Left colon (tissue), 2 donors: ENCODE data around the gene CCBE1. TPM values are rescaled to one million over a fixed set of nuclear protein-coding genes. Genes with fewer than 3 reads are reported as not detected.
A peak's percentile ranks its signal among the peaks of the same experiment; 100 is the strongest.
"Not testable (repeated sequence)": the region's sequence is repeated elsewhere in the genome, so short reads cannot be mapped to it uniquely, and the experiment has no call there.

Source experiments
- ATAC-seq: fragments of 200-7000 bp; cut with Tn5 transposase; one replicate; pipeline ENCODE4 v1.9.1; 2020; ENCODE audit warnings: mild to moderate bottlenecking, moderate library complexity
- DNase-seq, 2 donors: peaks; one replicate each; pipeline ENCODE4 v3.0.0-alpha.2; 2020
- intact Hi-C, 2 donors: fragments of 100-400 bp; cut with DNase I in 1 of 2; cut with micrococcal nuclease in 1 of 2; formaldehyde crosslinking; loops; one replicate each; pipeline versions ENCODE4 v1.11.2 to v1.14.0; 2022; cut with DNase I, micrococcal nuclease
- long read RNA-seq: library from polyadenylated mRNA; unstranded; transcript quantifications from one replicate; pipeline ENCODE4 v2.0.0, GENCODE V29; 2021
- total RNA-seq, 2 donors: library from RNA; stranded (reverse); fragmentation: NEBNext Ultra II Directional; extraction: Animal tissue kit (Norgen Biotek cat#: 25700); gene quantifications; one replicate each; pipeline ENCODE4 v1.2.1, GENCODE V29; 2021
- donor health status: DM: no; HTN: no; CAD: no.
- donor health status: DM: yes; HTN: yes; CAD: no.

The CCBE1 gene
- total RNA-seq: 1 to 10 TPM in 1 of 2 donors, under 1 TPM in 1; 0.31 to 8.0 TPM
- long read RNA-seq: 0 reads

DNA sequence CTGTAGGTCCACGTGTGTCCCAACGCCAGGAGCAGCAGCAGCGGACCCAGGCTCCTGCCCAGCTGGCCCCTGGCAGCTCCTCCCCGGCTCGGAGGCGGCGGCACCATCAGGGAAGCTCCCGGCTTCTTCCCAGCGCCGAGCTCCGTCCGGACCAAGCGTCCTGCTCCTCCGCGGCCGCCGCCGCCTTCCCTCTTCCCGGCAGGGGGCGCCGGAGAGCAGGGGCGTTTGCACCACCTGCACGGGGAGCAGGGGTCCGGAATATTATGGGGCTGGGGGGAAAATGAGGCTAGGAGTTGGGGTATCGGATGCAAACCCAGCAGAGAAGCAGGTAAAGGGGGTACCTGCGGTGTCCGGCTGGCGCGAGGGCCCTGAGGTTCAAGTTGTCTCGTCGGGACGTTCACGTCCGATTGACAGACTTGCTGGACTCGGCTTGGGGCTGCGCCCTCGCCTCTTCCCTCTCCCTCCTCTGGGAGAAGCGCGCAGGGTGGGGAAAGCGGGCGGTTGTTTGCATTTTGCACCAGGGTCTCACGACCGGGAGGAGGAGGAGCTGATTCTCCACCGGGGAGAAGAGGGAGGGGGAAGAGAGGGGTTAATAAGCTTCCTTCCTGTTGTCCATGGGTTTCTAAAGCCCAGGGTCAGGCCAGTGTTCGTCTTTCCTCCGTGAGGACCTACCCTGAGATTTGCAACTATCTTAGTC lies at the start of gene CCBE1:
Gene CCBE1 (minus strand): TSS at position 188 of the 697 bp plus-strand sequence.
- intact Hi-C loops: no loop called here
- ATAC-seq (peak; percentile 83), DNase-seq (peak; percentile 49 to 80)

DNA sequence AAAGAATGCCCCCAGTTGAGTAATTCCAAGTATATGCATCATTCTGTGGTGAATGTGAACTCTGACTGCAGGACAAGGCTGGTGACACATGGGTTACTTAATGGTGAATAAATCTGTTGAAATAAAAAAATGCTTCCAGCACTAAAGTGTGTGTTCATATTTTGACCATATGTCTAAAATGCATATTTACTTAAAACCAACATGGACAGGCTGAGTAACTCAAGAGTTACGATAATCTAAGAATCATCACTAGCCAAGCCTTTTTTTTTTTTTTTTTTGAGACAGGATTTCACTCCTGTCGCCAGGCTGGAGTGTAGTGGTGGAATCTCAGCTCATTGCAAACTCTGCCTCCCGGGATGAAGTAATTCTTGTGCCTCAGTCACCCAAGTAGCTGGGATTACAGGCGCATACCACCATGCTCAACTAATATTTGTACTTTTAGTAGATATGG lies 47.1 kb upstream of the CCBE1 start:
- ATAC-seq: no peak
- intact Hi-C loops: no loop called here
- no peak for DNase-seq

DNA sequence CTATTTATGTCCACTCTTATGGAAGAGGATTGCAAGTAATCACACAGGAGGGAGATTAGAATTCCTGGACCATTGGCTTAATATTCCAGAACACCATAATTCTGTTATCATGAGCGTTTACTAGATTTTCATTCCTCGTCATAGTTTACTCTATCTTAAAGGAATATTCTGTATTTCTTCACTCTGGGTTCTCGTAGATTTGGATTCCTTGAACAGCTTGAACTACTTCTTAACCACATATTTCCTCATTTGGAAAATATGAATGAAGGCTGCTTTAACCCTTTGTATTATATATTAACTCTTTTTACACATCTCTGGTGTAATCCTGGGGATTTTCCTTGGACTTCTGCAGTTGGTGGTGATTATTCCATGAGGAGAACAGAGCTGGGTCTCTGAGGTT lies 46.3 kb upstream of the CCBE1 start:
- intact Hi-C loops: no loop called here
- ATAC-seq (no peak), DNase-seq (no peak)

DNA sequence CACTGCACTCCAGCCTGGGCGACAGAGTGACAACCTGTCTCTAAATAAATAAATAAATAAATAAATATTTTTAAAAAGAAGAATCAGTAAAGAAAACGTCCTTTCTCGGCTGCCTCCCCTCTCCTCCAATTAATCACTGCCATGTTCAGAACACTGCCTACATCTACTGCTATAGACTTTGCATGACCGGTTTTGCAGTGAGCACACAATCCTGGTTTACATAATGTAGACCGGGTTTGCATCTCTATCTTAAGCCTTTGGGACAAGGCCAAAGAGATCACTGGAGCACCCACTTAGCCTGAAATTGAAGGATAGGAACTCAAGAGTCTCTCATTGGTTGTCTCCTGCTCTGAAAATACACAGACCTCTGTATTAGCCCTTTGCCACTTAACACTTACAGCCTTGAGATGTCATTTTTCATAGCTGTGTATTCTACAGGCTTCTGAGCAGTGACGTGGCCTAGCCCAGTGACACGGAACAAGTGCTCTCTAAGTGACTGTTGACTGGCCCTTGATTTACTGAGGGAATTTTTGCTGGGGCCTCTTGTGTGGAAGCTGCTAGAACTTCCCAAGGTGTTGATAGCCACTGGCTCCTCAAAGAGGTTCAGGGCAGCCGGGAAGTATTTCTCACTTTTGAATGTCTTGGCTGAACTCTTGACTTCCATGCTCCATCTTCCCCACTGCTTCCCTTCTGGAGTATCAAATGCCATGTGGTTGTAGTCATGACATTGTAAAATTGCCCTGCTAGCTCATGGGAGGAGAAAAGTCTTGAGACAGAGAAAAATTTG lies 45.3 kb upstream of the CCBE1 start:
- no peak for ATAC-seq
- intact Hi-C loops: no loop called here
- no peak for DNase-seq

DNA sequence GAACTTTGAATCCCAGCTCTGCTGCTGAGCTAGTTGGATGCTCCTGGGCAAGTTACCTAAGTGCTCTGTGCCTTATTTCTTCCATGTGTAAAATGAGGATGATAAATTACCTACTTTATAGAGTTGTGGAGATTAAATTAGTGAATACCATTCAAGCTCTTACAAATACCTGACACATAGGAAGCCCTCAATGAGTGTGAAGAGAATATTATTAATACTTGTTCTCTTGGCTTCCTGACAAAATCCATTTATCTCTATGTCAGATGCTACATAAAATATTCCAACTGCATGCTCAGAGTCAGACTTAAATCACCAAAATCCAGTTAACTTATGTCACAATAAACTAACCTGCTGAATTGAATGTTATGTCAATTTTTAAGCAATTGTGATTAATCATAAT lies 42.9 kb upstream of the CCBE1 start:
- DNase-seq (no peak), ATAC-seq (no peak)
- intact Hi-C loops: no loop called here

DNA sequence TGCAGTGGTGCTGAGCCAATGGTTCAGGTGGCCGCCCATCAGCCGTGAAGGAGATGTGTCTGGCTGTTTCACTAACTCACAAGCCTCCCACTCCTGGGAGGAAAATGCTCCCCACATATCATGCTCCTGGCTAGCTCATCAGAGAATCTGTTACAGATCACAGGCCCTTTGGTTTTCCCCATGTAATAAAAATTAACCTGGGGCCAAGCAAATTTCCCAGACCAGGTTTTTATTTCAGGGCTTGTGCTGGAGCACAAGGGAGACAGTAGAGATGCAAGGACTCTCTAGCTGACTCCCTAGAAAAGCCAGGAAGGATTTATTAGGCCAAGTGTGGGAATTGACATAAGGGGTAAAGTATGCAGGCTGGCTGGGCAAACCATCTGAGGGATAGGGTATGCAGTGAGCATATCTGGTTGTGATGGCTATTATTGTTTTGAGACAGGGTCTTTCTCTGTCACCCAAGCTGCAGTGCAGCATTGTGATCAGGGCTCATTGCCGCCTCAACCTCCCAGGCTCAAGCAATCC lies 40.6 kb upstream of the CCBE1 start:
- no peak for DNase-seq
- ATAC-seq: no peak
- intact Hi-C loops: no loop called here

DNA sequence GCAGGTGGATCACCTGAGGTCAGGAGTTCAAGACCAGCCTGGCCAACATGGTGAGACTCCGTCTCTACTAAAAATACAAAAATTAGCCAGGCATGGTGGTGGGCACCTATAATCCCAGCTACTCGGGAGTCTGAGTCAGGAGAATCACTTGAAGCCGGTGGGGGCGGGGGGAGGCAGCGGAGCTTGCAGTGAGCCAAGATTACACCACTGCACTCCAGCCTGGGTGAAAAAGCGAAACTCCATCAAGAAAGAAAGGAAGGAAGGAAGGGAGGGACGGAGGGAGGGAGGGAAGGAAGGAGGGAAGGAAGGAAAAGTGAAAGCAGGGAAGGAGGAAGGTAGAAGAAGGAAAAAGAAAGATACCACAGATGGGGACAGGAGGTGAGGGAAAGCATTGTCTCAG lies 40.1 kb upstream of the CCBE1 start:
- DNase-seq, intact Hi-C loops, ATAC-seq: not testable (repeated sequence)

DNA sequence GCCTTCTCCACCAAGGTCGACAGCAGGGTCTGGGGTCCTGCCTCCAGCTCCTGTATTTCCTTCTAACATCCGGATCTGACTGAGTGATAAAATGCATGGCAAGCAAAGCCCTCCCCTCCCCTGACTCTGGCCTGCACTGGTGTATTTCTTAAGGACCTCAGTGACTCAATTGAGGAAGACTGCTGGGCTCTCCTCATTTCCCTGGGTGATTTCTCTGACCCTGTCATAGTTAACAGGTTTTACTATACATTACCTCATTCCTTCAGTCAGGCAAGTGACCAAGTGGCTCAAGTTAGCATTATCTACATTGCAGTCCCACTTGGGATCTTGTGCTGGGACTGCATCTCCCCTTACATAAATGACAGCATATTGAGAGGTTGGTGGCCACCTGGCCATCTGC lies 38.8 kb upstream of the CCBE1 start:
- intact Hi-C loops: no loop called here
- DNase-seq (no peak), ATAC-seq (no peak)

DNA sequence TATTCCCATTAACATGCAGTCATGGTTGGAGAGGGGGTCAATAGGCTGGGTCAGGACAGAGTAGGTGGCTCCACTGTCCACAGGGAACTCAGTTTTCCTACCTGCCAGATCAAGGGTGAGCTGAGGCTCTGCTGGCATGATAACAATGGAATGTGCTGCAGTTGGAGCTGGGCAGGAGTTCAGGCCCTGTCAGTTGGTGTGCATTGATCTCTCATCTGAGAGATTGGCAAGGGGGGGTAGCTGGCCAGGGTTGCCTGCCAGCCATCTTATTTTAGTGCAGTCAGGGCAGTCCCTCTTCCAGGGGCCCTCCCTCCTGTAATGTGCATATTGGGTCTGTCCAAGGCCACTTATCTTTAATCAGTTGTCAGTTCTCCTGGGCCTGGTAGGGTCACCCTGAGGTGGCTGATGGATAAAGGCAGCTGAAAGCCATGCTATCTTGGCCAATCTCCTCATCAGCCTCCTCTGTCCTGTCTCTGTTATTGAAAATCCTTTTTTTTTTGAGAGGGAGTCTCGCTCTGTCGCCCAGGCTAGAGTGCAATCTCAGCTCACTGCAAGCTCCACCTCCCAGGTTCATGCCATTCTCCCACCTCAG lies 38.1 kb upstream of the CCBE1 start:
- DNase-seq: no peak
- no peak for ATAC-seq
- intact Hi-C loops: no loop called here

DNA sequence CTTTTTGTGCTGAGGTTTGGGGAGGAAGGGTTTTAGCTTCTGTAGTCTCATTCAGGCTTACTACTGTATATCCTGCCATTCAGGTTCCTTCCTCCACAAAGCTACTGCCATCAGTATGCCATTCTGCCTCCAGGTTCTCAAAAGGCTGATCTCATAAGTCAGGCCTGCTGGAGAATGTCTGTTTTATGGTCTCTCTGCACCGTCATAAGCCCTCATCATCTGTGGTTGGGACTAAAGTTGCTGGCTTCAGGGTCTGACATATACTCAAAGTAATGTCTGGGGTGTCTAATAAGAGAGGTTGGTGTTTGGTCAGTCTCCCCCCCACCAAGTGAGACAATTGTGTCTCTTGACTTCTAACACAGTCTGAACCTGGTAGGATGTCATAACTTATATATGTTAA lies 36.2 kb upstream of the CCBE1 start:
- no peak for DNase-seq
- intact Hi-C loops: no loop called here
- ATAC-seq: no peak

DNA sequence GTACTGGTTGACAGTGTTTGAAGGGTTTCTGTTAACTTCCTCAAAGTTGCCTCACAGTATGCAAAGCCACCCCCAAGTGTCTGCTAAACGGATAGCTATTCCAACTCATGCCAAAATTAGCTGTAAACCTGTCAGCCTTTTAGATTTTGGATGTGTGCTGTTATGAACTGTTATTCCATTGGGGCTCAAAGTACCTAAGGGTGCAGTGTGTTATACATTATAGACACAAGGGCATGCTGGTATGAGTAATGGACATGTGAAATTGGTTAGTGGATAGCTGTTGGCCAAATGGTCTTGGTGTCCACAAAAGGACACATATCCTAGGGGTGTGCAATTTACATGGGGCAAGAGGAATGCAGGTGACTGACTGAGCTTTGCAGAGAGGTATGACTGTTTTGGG lies 33.7 kb upstream of the CCBE1 start:
- intact Hi-C loops: no loop called here
- DNase-seq (no peak), ATAC-seq (no peak)

DNA sequence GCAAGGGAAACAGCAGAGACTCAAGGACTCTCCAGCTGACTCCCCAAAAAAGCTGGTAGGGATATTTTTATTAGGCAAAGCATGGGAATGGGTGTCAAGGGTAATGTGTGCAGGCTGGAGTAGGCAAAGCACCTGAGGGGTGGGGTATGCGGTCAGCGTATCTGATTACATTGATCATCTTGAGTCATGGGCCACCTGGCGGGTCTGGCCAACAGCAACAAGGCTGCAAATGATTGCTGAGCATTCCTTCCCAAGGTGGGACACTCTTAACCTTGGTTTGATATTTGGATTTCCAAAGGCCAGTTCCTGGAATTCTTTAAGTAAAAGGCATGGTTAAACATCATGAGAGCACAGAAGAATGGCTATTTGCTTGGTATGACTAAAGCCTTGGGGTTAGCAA lies 32.6 kb upstream of the CCBE1 start:
- intact Hi-C loops: loop anchor here in 1 of 2 donors (10.0 kb wide), 1 partner anchor 55 kb away; no protein-coding TSS in a partner anchor
- ATAC-seq: no peak
- no peak for DNase-seq

DNA sequence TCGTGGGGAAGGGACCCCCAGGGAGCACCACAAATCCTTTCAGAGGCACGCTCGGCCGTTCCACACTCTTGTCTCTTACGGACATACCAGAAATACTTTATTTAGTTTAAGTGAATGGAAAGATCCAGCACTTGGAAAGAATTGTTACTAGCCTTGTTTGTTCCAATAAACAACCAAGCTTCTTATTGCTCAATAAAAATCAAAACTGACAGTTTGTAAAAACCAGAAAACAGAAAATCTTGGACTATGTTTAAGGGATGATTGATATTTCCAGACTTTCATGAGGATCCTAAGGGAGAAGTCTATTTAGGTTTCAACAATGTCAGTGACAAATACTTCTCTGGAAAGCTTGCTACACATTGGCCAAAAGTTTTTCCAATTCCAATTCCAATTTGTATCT lies 31.6 kb upstream of the CCBE1 start:
- DNase-seq (no peak), ATAC-seq (no peak)
- intact Hi-C loops: loop anchor here in 1 of 2 donors (10.0 kb wide), 1 partner anchor 56 kb away; no protein-coding TSS in a partner anchor

DNA sequence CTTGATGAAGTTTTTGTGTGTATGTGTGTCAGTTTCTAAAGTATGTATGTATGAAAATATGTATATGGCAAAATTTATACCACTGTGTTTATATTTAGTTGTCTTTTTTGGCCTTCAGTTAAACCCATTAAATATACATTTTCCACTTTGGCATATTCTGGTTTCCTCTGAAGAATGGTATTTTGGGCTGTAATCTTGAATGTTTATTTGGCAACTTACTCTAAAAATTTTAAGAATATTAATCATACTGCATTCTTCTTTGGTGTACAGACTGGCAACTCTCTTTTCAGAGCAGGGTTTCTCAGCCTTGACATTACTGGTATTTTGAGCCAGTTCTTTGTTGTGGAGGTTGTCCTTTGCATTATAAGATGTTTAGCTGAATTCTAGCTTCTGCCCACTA lies 27.9 kb upstream of the CCBE1 start:
- no peak for DNase-seq
- no peak for ATAC-seq
- intact Hi-C loops: loop anchor here in 1 of 2 donors (10.0 kb wide), 1 partner anchor 60 kb away; no protein-coding TSS in a partner anchor

DNA sequence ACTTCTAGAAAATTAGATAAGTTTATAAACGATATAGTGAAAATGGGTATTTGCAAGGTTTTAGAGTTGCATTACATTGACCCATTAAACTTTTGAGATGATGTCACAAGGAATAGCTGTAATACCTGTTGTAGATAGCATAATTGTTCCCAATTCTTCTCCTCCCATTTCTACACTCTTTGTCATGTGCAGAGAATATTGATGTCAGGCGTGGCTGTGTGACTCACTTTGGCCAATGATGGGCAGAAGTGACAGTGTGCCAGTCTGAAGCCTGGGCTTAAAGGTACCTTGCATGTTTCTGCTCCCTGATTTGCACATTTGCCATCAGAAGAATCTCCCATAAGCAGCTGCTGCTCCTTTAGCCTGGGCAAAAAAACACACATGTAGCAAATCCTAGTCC lies 26.9 kb upstream of the CCBE1 start:
- intact Hi-C loops: loop anchor here in 1 of 2 donors (10.0 kb wide), 1 partner anchor 61 kb away; no protein-coding TSS in a partner anchor
- DNase-seq (no peak), ATAC-seq (no peak)

DNA sequence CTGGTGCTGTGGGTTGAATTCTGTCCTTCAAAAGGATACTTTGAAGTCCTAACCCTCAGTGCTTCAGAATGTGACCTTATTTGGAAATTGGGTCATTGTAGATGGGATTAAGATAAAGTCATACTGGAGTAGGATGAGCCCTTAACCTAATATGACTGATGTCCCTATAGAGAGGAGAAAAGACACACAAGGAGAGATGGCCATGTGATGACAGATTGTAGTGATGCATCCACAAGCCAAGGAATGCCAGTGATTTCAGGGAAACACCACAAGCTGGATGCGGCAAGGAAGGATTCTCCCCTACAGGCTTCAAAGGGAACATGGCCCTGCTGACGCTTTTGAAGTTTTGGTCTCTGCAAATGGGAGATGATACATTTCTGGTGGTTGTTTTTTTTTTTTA lies 24.7 kb upstream of the CCBE1 start:
- DNase-seq (no peak), ATAC-seq (no peak)

DNA sequence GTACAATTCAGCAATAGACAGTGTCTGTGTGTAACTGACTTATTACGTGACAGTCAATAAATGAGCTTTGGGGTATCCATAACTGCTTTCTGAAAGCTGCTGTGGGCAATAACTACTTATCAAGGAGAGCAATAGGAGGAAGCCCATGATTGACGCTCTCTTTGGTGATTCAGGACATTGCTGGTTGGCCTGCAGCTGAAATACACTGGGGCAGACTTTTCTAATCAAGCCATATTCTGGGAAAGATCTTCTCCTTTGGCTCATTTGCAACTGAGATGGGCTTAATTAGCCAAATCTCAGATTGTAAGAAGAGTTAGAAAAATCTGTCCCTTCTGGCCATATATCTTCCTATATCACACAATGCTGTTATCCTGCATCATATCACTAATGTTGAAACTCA lies 24.0 kb upstream of the CCBE1 start:
- intact Hi-C loops: loop anchor here in 1 of 2 donors (10.0 kb wide), 1 partner anchor 64 kb away; no protein-coding TSS in a partner anchor
- DNase-seq (no peak), ATAC-seq (no peak)

More for the DNA sequence above, 24.7 kb upstream of the CCBE1 start:
- intact Hi-C loops: loop anchor here in 1 of 2 donors (10.0 kb wide), 1 partner anchor 63 kb away; no protein-coding TSS in a partner anchor

DNA sequence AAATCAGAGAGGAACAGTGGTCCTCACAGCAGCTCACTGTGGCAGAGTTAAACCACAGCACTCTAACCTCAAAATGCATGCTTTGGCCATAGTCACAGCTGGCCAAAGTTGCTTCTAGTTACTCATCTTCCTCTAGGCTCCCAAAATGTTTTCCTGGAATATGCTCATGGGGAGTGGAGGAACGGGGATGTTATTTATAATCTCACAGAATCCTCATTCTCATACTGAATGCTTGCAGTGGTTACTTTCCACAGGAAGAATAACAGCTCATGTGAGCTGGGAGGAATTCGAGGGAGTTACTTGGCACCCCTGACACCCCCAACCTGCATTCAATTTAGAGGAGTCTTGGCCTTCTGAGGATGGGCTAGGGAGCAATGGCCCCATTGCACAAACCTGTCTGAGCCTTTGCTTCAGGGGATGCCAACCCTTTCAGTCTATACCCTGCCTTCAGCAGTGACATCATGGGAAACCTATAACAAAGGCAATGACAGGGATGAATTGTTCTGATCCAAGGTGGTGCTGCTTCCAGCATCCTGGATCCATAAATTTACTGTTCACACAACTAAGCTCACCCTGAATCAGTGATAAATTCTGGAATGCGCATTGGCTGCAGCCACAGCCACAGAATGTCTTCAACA lies 22.4 kb upstream of the CCBE1 start:
- DNase-seq (no peak), ATAC-seq (no peak)
- intact Hi-C loops: loop anchor here in 1 of 2 donors (10.0 kb wide), 1 partner anchor 65 kb away; no protein-coding TSS in a partner anchor
